ENCODE results near the gene PTPRG.

GRCh38 chr3:61793056-61793455 is 231.7 kb downstream of the PTPRG start:
- no peak for TF ChIP-seq EZH2 (IDR thresholded peaks at IDR 0.05; ENCODE audit: low read length, unreplicated experiment)
- TF ChIP-seq CTCF (conservative IDR thresholded peaks at IDR 0.05; ENCODE audit: low read depth, low read length) = no peak
- no peak for TF ChIP-seq EZH2phosphoT487 (IDR thresholded peaks at IDR 0.05; ENCODE audit: borderline replicate concordance, low read length)

Data from PC-3 (cell line).